HEK293T (cell line): ENCODE data around the gene SPAG7.

Source experiments
- BHLHE40 ChIP-seq: fragments of 450-650 bp; IDR thresholded peaks from 2 replicates; pipeline ENCODE4 v1.6.1; 2016; ENCODE audit warnings: mild to moderate bottlenecking, moderate library complexity, borderline replicate concordance
- ELF4 ChIP-seq: fragments of 450-650 bp; IDR thresholded peaks from 2 replicates; pipeline ENCODE4 v1.6.1; 2017; ENCODE audit warnings: antibody characterized with exemption
- FOXK2 ChIP-seq: fragments of 450-650 bp; IDR thresholded peaks from 2 replicates; pipeline ENCODE4 v1.6.1; 2016; ENCODE audit warnings: mild to moderate bottlenecking
- FOXM1 ChIP-seq: fragments of 450-650 bp; IDR thresholded peaks from 2 replicates; pipeline ENCODE4 v1.6.1; 2017; ENCODE audit warnings: mild to moderate bottlenecking, borderline replicate concordance
- HDGF ChIP-seq: fragments of 450-650 bp; IDR thresholded peaks from 2 replicates; pipeline ENCODE4 v1.6.1; 2017; ENCODE audit warnings: antibody characterized with exemption, borderline replicate concordance
- L3MBTL2 ChIP-seq: fragments of 450-650 bp; conservative IDR thresholded peaks from 2 replicates; pipeline ENCODE4 v1.6.1; 2016; ENCODE audit warnings: mild to moderate bottlenecking
- NFRKB ChIP-seq: fragments of 450-650 bp; IDR thresholded peaks from 2 replicates; pipeline ENCODE4 v1.6.1; 2016; ENCODE audit warnings: mild to moderate bottlenecking, moderate library complexity
- PKNOX1 ChIP-seq: fragments of 450-650 bp; IDR thresholded peaks from 2 replicates; pipeline ENCODE4 v1.6.1; 2016
- SP1 ChIP-seq: fragments of 450-650 bp; IDR thresholded peaks from 2 replicates; pipeline ENCODE4 v1.6.1; 2017
- SUZ12 ChIP-seq: fragments of 450-650 bp; IDR thresholded peaks from 2 replicates; pipeline ENCODE4 v1.6.1; 2016; ENCODE audit warnings: mild to moderate bottlenecking

- TF ChIP-seq FOXM1 (no peak), SP1 (no peak), ELF4 (no peak), NFRKB (no peak), HDGF (no peak), BHLHE40 (no peak), SUZ12 (no peak), L3MBTL2 (no peak), FOXK2 (no peak), PKNOX1 (no peak)
Measured at GRCh38 chr17:4944163-4944553, 23.5 kb downstream of the SPAG7 start.
